ENCODE results near the gene TRANK1.
"Not testable (repeated sequence)": the region's sequence is repeated elsewhere in the genome, so short reads cannot be mapped to it uniquely, and the experiment has no call there.

The TRANK1 gene

GRCh38 chr3:36956155-36956554 is 11.3 kb upstream of the TRANK1 start:
- no peak for DNase-seq

GRCh38 chr3:36954452-36955134 is 9.7 kb upstream of the TRANK1 start:
- DNase-seq: no peak

- DNase-seq: not testable (repeated sequence)
Observed at GRCh38 chr3:36947814-36948213, 3.0 kb upstream of the TRANK1 start.

- DNase-seq: no peak
Observed at GRCh38 chr3:36945333-36945980, 603 bp upstream of the TRANK1 start.

GRCh38 chr3:36944012-36944640 is 728 bp downstream of the TRANK1 start:
- DNase-seq: peak; percentile 79

GRCh38 chr3:36943601-36944000 is 1.3 kb downstream of the TRANK1 start:
- DNase-seq: no peak

- no peak for DNase-seq
Observed at GRCh38 chr3:36942638-36943248, 2.1 kb downstream of the TRANK1 start.

- no peak for DNase-seq
Observed at GRCh38 chr3:36941658-36942057, 3.2 kb downstream of the TRANK1 start.

- DNase-seq: no peak
Observed at GRCh38 chr3:36941162-36941561, 3.7 kb downstream of the TRANK1 start.

GRCh38 chr3:36937492-36937891 is 7.4 kb downstream of the TRANK1 start:
- DNase-seq: no peak

- no peak for DNase-seq
Observed at GRCh38 chr3:36933540-36934296, 11.1 kb downstream of the TRANK1 start.

- not testable (repeated sequence) for DNase-seq
Observed at GRCh38 chr3:36931424-36931823, 13.4 kb downstream of the TRANK1 start.

GRCh38 chr3:36928220-36928619 is 16.6 kb downstream of the TRANK1 start:
- DNase-seq: no peak

- DNase-seq: no peak
Observed at GRCh38 chr3:36926292-36926897, 18.5 kb downstream of the TRANK1 start.

GRCh38 chr3:36924744-36925521 is 19.9 kb downstream of the TRANK1 start:
- no peak for DNase-seq

- no peak for DNase-seq
Observed at GRCh38 chr3:36923981-36924743, 20.7 kb downstream of the TRANK1 start.

GRCh38 chr3:36923523-36923943 is 21.3 kb downstream of the TRANK1 start:
- DNase-seq: no peak

GRCh38 chr3:36920884-36921567 is 23.8 kb downstream of the TRANK1 start:
- DNase-seq: no peak

- no peak for DNase-seq
Observed at GRCh38 chr3:36919439-36920160, 25.3 kb downstream of the TRANK1 start.

GRCh38 chr3:36918050-36918449 is 26.8 kb downstream of the TRANK1 start:
- no peak for DNase-seq
